ENCODE results near the gene PDE4C.

The PDE4C gene

GRCh38 chr19:18253716-18254115 is 27.5 kb upstream of the PDE4C start:
- Histone ChIP-seq H2BK120ac (ENCODE audit: low read depth, low read length) (no peak overlapping the region), H3K18ac (ENCODE audit: low read depth in 1 of 2, low read length in 2 of 2) (no peak overlapping the region), H3K9ac (ENCODE audit: low read length) (peak overlapping the region; percentile 17), H2AK5ac (ENCODE audit: low read length, severe bottlenecking) (no peak overlapping the region), H3K27me3 (ENCODE audit: control insufficient read depth in 1 of 2, insufficient read depth in 1 of 2, low read length in 2 of 2) (peaks cover 16 to 22% of the 10 kb centered on the region in 2 experiments), H2BK12ac (ENCODE audit: low read length in 2 of 2) (no peak overlapping the region), H3K4me2 (ENCODE audit: low read length, poor library complexity, severe bottlenecking) (no peak overlapping the region), H2AFZ (ENCODE audit: low read depth, low read length) (no peak overlapping the region), H3K23ac (ENCODE audit: low read length in 2 of 2) (no peak overlapping the region), H2BK5ac (ENCODE audit: low read depth, low read length, poor library complexity, severe bottlenecking) (no peak overlapping the region), H3K4ac (ENCODE audit: low read depth in 1 of 2, low read length in 2 of 2) (no peak overlapping the region), H3K14ac (ENCODE audit: low read length in 2 of 2) (no peak overlapping the region), H4K91ac (ENCODE audit: low read length) (no peak overlapping the region), H3K4me1 (ENCODE audit: control insufficient read depth, insufficient read depth, low read depth, low read length) (no peaks in the 10 kb centered on the region), H3K79me1 (replicated peaks; ENCODE audit: low read length, poor library complexity, severe bottlenecking) (no peaks in the 10 kb centered on the region), H3K9me3 (ENCODE audit: control insufficient read depth, low read length) (no peaks in the 10 kb centered on the region), H4K8ac (ENCODE audit: low read length) (no peak overlapping the region), H3K36me3 (ENCODE audit: control insufficient read depth in 1 of 2, insufficient read depth in 2 of 2, low read depth in 1 of 2, low read length in 2 of 2) (peaks cover 0 to 10% of the 10 kb centered on the region in 2 experiments), H2BK15ac (ENCODE audit: low read depth, poor library complexity, severe bottlenecking) (no peak overlapping the region), H3K4me3 (ENCODE audit: insufficient read depth in 1 of 2, low read depth in 1 of 2, low read length in 2 of 2) (no peak overlapping the region), H3K27ac (ENCODE audit: low read length, poor library complexity, severe bottlenecking) (no peak overlapping the region)
- 58% methylated on average over 5 of the region's 5 CpGs for WGBS
- no peak for DNase-seq

- Histone ChIP-seq H2BK120ac (ENCODE audit: low read depth, low read length) (no peak overlapping the region), H2AK5ac (ENCODE audit: low read length, severe bottlenecking) (no peak overlapping the region), H2BK15ac (ENCODE audit: low read depth, poor library complexity, severe bottlenecking) (no peak overlapping the region), H3K4ac (ENCODE audit: low read depth in 1 of 2, low read length in 2 of 2) (no peak overlapping the region), H3K9me3 (ENCODE audit: control insufficient read depth, low read length) (no peaks in the 10 kb centered on the region), H2BK5ac (ENCODE audit: low read depth, low read length, poor library complexity, severe bottlenecking) (no peak overlapping the region), H3K4me3 (ENCODE audit: insufficient read depth in 1 of 2, low read depth in 1 of 2, low read length in 2 of 2) (no peak overlapping the region), H3K14ac (ENCODE audit: low read length in 2 of 2) (no peak overlapping the region), H3K27ac (ENCODE audit: low read length, poor library complexity, severe bottlenecking) (no peak overlapping the region), H3K9ac (ENCODE audit: low read length) (no peak overlapping the region), H3K23ac (ENCODE audit: low read length in 2 of 2) (no peak overlapping the region), H2AFZ (ENCODE audit: low read depth, low read length) (no peak overlapping the region), H3K79me1 (replicated peaks; ENCODE audit: low read length, poor library complexity, severe bottlenecking) (no peaks in the 10 kb centered on the region), H3K18ac (ENCODE audit: low read depth in 1 of 2, low read length in 2 of 2) (no peak overlapping the region), H3K4me2 (ENCODE audit: low read length, poor library complexity, severe bottlenecking) (no peak overlapping the region), H4K91ac (ENCODE audit: low read length) (no peak overlapping the region), H3K36me3 (ENCODE audit: control insufficient read depth in 1 of 2, insufficient read depth in 2 of 2, low read depth in 1 of 2, low read length in 2 of 2) (peaks cover 0 to 10% of the 10 kb centered on the region in 2 experiments), H2BK12ac (ENCODE audit: low read length in 2 of 2) (no peak overlapping the region), H4K8ac (ENCODE audit: low read length) (no peak overlapping the region), H3K27me3 (ENCODE audit: control insufficient read depth in 1 of 2, insufficient read depth in 1 of 2, low read length in 2 of 2) (peaks cover 16 to 22% of the 10 kb centered on the region in 2 experiments), H3K4me1 (ENCODE audit: control insufficient read depth, insufficient read depth, low read depth, low read length) (no peaks in the 10 kb centered on the region)
- 94% methylated on average over 3 of the region's 4 CpGs for WGBS
- no peak for DNase-seq
These were observed 26.9 kb upstream of the PDE4C start for GRCh38 chr19:18253130-18253529.

- H3K4ac ChIP-seq (ENCODE audit: low read depth in 1 of 2, low read length in 2 of 2): no peak overlapping the region
- no peak overlapping the region for H4K91ac ChIP-seq (ENCODE audit: low read length)
- no peak overlapping the region for H3K14ac ChIP-seq (ENCODE audit: low read length in 2 of 2)
- no peak overlapping the region for H3K4me2 ChIP-seq (ENCODE audit: low read length, poor library complexity, severe bottlenecking)
- no peak overlapping the region for H2BK15ac ChIP-seq (ENCODE audit: low read depth, poor library complexity, severe bottlenecking)
- peaks cover 23 to 26% of the 10 kb centered on the region in 2 experiments for H3K27me3 ChIP-seq (ENCODE audit: control insufficient read depth in 1 of 2, insufficient read depth in 1 of 2, low read length in 2 of 2)
- H3K23ac ChIP-seq (ENCODE audit: low read length in 2 of 2): no peak overlapping the region
- H3K4me1 ChIP-seq (ENCODE audit: control insufficient read depth, insufficient read depth, low read depth, low read length): peaks cover 2% of the 10 kb centered on the region
- H2AFZ ChIP-seq (ENCODE audit: low read depth, low read length): no peak overlapping the region
- H3K4me3 ChIP-seq (ENCODE audit: insufficient read depth in 1 of 2, low read depth in 1 of 2, low read length in 2 of 2): no peak overlapping the region
- H3K9me3 ChIP-seq (ENCODE audit: control insufficient read depth, low read length): no peaks in the 10 kb centered on the region
- H3K36me3 ChIP-seq (ENCODE audit: control insufficient read depth in 1 of 2, insufficient read depth in 2 of 2, low read depth in 1 of 2, low read length in 2 of 2): peaks cover 0 to 3% of the 10 kb centered on the region in 2 experiments
- no peak overlapping the region for H2BK12ac ChIP-seq (ENCODE audit: low read length in 2 of 2)
- H4K8ac ChIP-seq (ENCODE audit: low read length): no peak overlapping the region
- no peak for DNase-seq
- no peak overlapping the region for H3K18ac ChIP-seq (ENCODE audit: low read depth in 1 of 2, low read length in 2 of 2)
- H2AK5ac ChIP-seq (ENCODE audit: low read length, severe bottlenecking): no peak overlapping the region
- H2BK120ac ChIP-seq (ENCODE audit: low read depth, low read length): no peak overlapping the region
- WGBS: 85% methylated on average over 7 of the region's 7 CpGs
- no peaks in the 10 kb centered on the region for H3K79me1 ChIP-seq (replicated peaks; ENCODE audit: low read length, poor library complexity, severe bottlenecking)
- H3K27ac ChIP-seq (ENCODE audit: low read length, poor library complexity, severe bottlenecking): no peak overlapping the region
- H2BK5ac ChIP-seq (ENCODE audit: low read depth, low read length, poor library complexity, severe bottlenecking): no peak overlapping the region
- no peak overlapping the region for H3K9ac ChIP-seq (ENCODE audit: low read length)
These were observed 26.1 kb upstream of the PDE4C start for GRCh38 chr19:18252370-18252717.

GRCh38 chr19:18251587-18252369 is 25.5 kb upstream of the PDE4C start:
- no peaks in the 10 kb centered on the region for H3K36me3 ChIP-seq (ENCODE audit: control insufficient read depth in 1 of 2, insufficient read depth in 2 of 2, low read depth in 1 of 2, low read length in 2 of 2)
- H2BK12ac ChIP-seq (ENCODE audit: low read length in 2 of 2): no peak overlapping the region
- peaks cover 26 to 28% of the 10 kb centered on the region in 2 experiments for H3K27me3 ChIP-seq (ENCODE audit: control insufficient read depth in 1 of 2, insufficient read depth in 1 of 2, low read length in 2 of 2)
- no peaks in the 10 kb centered on the region for H3K79me1 ChIP-seq (replicated peaks; ENCODE audit: low read length, poor library complexity, severe bottlenecking)
- H3K4me2 ChIP-seq (ENCODE audit: low read length, poor library complexity, severe bottlenecking): no peak overlapping the region
- DNase-seq: peak; percentile 73
- H4K8ac ChIP-seq (ENCODE audit: low read length): no peak overlapping the region
- H3K14ac ChIP-seq (ENCODE audit: low read length in 2 of 2): no peak overlapping the region
- no peak overlapping the region for H2BK15ac ChIP-seq (ENCODE audit: low read depth, poor library complexity, severe bottlenecking)
- H3K4me3 ChIP-seq (ENCODE audit: insufficient read depth in 1 of 2, low read depth in 1 of 2, low read length in 2 of 2): no peak overlapping the region
- H3K9ac ChIP-seq (ENCODE audit: low read length): no peak overlapping the region
- H3K4ac ChIP-seq (ENCODE audit: low read depth in 1 of 2, low read length in 2 of 2): no peak overlapping the region
- no peak overlapping the region for H2BK5ac ChIP-seq (ENCODE audit: low read depth, low read length, poor library complexity, severe bottlenecking)
- no peak overlapping the region for H2BK120ac ChIP-seq (ENCODE audit: low read depth, low read length)
- 29% methylated on average over 14 of the region's 23 CpGs for WGBS
- peaks cover 2% of the 10 kb centered on the region for H3K4me1 ChIP-seq (ENCODE audit: control insufficient read depth, insufficient read depth, low read depth, low read length)
- H3K23ac ChIP-seq (ENCODE audit: low read length in 2 of 2): no peak overlapping the region
- H3K9me3 ChIP-seq (ENCODE audit: control insufficient read depth, low read length): no peaks in the 10 kb centered on the region
- H3K27ac ChIP-seq (ENCODE audit: low read length, poor library complexity, severe bottlenecking): no peak overlapping the region
- H3K18ac ChIP-seq (ENCODE audit: low read depth in 1 of 2, low read length in 2 of 2): no peak overlapping the region
- H2AFZ ChIP-seq (ENCODE audit: low read depth, low read length): no peak overlapping the region
- no peak overlapping the region for H2AK5ac ChIP-seq (ENCODE audit: low read length, severe bottlenecking)
- no peak overlapping the region for H4K91ac ChIP-seq (ENCODE audit: low read length)

Measured in mesenchymal stem cell (in vitro differentiated cells and primary cell).